CD4-positive, alpha-beta memory T cell (primary cell): ENCODE results near the gene ACTG1. TPM values are rescaled to one million over a fixed set of nuclear protein-coding genes. Genes with fewer than 3 reads are reported as not detected.

Experiments
- CTCF ChIA-PET: fragments of 350-600 bp; sonication (Branson Sonifier 250); formaldehyde crosslinking; loops from one replicate; lab custom pipeline; 2021; ENCODE audit warnings: inconsistent platforms; ENCODE audit not compliant: partially characterized antibody; lab: Charles Lee
- POLR2A ChIA-PET: fragments of 350-600 bp; sonication (Branson Sonifier 250); formaldehyde crosslinking; loops from one replicate; lab custom pipeline; 2021; ENCODE audit not compliant: partially characterized antibody; lab: Charles Lee
- DNase-seq, 5 donors: peaks; one replicate each; pipeline versions ENCODE4 v3.0.0 to v3.0.0-alpha.2; 2020 to 2022; ENCODE audit warnings: mixed read lengths in 1 of 5
- H3K27ac ChIP-seq: one replicate; pipeline ENCODE4 v1.7.0; 2013; ENCODE audit warnings: low read depth, low read length
- H3K27me3 ChIP-seq: 2 replicates; pipeline ENCODE4 v1.7.0; 2013; ENCODE audit warnings: mild to moderate bottlenecking, low read length, moderate library complexity; ENCODE audit not compliant: insufficient read depth
- H3K36me3 ChIP-seq: 2 replicates; pipeline ENCODE4 v1.7.0; 2013; ENCODE audit warnings: mild to moderate bottlenecking, low read length, moderate library complexity; ENCODE audit not compliant: insufficient read depth
- H3K4me1 ChIP-seq: 2 replicates; pipeline ENCODE4 v1.7.0; 2013; ENCODE audit warnings: mild to moderate bottlenecking, low read length, moderate library complexity; ENCODE audit not compliant: insufficient read depth
- H3K4me3 ChIP-seq, 2 donors: one replicate each; pipeline ENCODE4 v1.7.0; 2013; ENCODE audit warnings: low read length in 2 of 2, mild to moderate bottlenecking in 1 of 2
- H3K9me3 ChIP-seq, 2 donors: one replicate each; pipeline ENCODE4 v1.7.0; 2013; ENCODE audit warnings: low read length in 2 of 2, control low read depth in 1 of 2; ENCODE audit not compliant: control insufficient read depth in 1 of 2
- H3K27ac Mint-ChIP-seq, 7 donors: one replicate each; pipeline ENCODE4 v1.8.0; 2020 to 2021; ENCODE audit warnings: mixed read lengths in 7 of 7, mild to moderate bottlenecking in 6 of 7, inconsistent platforms in 3 of 7, moderate library complexity in 3 of 7
- H3K27me3 Mint-ChIP-seq, 2 donors: one replicate each; pipeline ENCODE4 v1.8.0; 2020 to 2021; ENCODE audit warnings: mixed read lengths in 2 of 2
- H3K36me3 Mint-ChIP-seq, 2 donors: one replicate each; pipeline ENCODE4 v1.8.0; 2020 to 2021; ENCODE audit warnings: mixed read lengths in 2 of 2, inconsistent platforms in 1 of 2, mild to moderate bottlenecking in 1 of 2
- H3K4me1 Mint-ChIP-seq, 4 donors: one replicate each; pipeline ENCODE4 v1.8.0; 2020 to 2021; ENCODE audit warnings: mixed read lengths in 4 of 4, mild to moderate bottlenecking in 1 of 4
- H3K4me3 Mint-ChIP-seq, 8 donors: one replicate each; pipeline ENCODE4 v1.8.0; 2020 to 2021; ENCODE audit warnings: mixed read lengths in 8 of 8, mild to moderate bottlenecking in 7 of 8, moderate library complexity in 6 of 8, inconsistent platforms in 3 of 8
- H3K9me3 Mint-ChIP-seq, 8 donors: one replicate each; pipeline ENCODE4 v1.8.0; 2020 to 2021; ENCODE audit warnings: mixed read lengths in 8 of 8, mild to moderate bottlenecking in 5 of 8, inconsistent platforms in 3 of 8, moderate library complexity in 1 of 8
- intact Hi-C: fragments of 100-400 bp; cut with micrococcal nuclease; formaldehyde crosslinking; loops from one replicate; pipeline ENCODE4 v1.15.1; 2023
- polyA plus RNA-seq, 2 donors: library from polyadenylated mRNA; unstranded; fragments of 300-500 nt; fragmentation: Illumina TruSeq; gene quantifications; one replicate each; pipeline ENCODE4 v1.2.3, GENCODE V29; 2021
- total RNA-seq, 2 experiments: library from RNA; stranded (reverse); gene quantifications; one replicate each; pipeline ENCODE4 v1.2.3, GENCODE V29; 2021

Gene ACTG1
- total RNA-seq = 1,000 to 10,000 TPM; 1,031 to 1,038 TPM
- polyA plus RNA-seq = 1,000 to 10,000 TPM; 1,338 to 1,651 TPM

- no peaks in the 10 kb centered on the region for H3K27me3 Mint-ChIP-seq
- H3K9me3 Mint-ChIP-seq = peaks cover 0 to 25% (median 0%) of the 10 kb centered on the region in 8 donors
- no peaks in the 10 kb centered on the region for H3K27me3 ChIP-seq
- peaks cover 36 to 40% of the 10 kb centered on the region in 2 donors for H3K36me3 Mint-ChIP-seq
- H3K4me1 Mint-ChIP-seq = peaks cover 20 to 68% (median 43%) of the 10 kb centered on the region in 4 donors
- H3K27ac ChIP-seq = peak within 1 kb of the TSS; percentile 78
- peak; percentile 90 to 93 (median 91) for DNase-seq
- intact Hi-C loops = loop anchor here (1.0 to 5.0 kb wide), 3 partner anchors 24 to 273 kb away; partner anchors contain the start of genes ARL16, HGS, NDUFAF8 and TEPSIN
- H3K4me1 ChIP-seq = peaks cover 42% of the 10 kb centered on the region
- ChIA-PET POLR2A (interaction anchor here (0.6 to 9.8 kb wide), 29 partner anchors 8 to 1058 kb away, joined by 3 to 138 read pairs (median 4); partner anchors contain the start of genes ARL16, CENPX, CEP131 and FAAP100), CTCF (interaction anchor here (0.8 to 1.3 kb wide), 3 partner anchors 28 to 40 kb away, joined by 3 to 5 read pairs (median 3); partner anchors contain the start of gene FAAP100)
- peak within 1 kb of the TSS; percentile 95 to 97 for H3K4me3 ChIP-seq
- peaks cover 31% of the 10 kb centered on the region for H3K36me3 ChIP-seq
- peak within 1 kb of the TSS; percentile 94 to 98 (median 95) for H3K27ac Mint-ChIP-seq
- H3K9me3 ChIP-seq = no peaks in the 10 kb centered on the region
- H3K4me3 Mint-ChIP-seq = peak within 1 kb of the TSS; percentile 92 to 100 (median 98)
Measured at GRCh38 chr17:81512562-81513371, at the start of gene ACTG1. TSS of gene ACTG1 (minus strand) at chr17:81512799. CDS start at chr17:81512354, 445 bp downstream.

DNA sequence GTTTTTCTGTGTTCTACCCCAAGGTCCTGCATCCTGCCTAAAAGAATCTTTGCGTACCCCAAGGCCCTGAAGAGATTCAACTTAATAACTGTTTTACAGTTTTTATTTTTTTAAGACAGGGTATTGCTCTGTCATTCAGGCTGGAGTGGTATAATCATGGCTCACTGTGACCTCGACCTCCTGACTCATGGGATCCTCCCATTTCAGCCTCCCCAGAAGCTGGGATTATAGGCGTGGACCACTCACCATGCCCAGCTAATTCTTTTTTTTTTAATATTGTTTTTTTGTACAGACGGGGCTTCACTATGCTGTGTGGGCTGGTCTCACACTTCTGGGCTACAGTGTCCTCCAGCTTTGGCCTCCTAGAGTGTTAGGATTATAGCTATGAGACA lies 48.9 kb upstream of the ACTG1 start:
- ChIA-PET POLR2A (interaction anchor here (0.6 to 2.4 kb wide), 2 partner anchors 9 to 23 kb away, joined by 5 to 8 read pairs; partner anchors contain the start of gene FAAP100), CTCF (interaction anchor here (1.5 kb wide), 1 partner anchor 40 kb away, joined by 6 read pairs; no protein-coding TSS in a partner anchor)
- intact Hi-C loops = no loop called here
- Histone ChIP-seq H3K4me1 (no peaks in the 10 kb centered on the region), H3K9me3 (no peaks in the 10 kb centered on the region), H3K36me3 (peaks cover 40% of the 10 kb centered on the region), H3K27me3 (no peaks in the 10 kb centered on the region), H3K4me3 (no peak overlapping the region), H3K27ac (no peak overlapping the region)
- Mint-ChIP-seq H3K36me3 (peaks cover 23 to 59% of the 10 kb centered on the region in 2 donors), H3K4me3 (no peak overlapping the region), H3K27ac (no peak overlapping the region), H3K9me3 (peaks cover 0 to 2% (median 0%) of the 10 kb centered on the region in 8 donors), H3K27me3 (no peaks in the 10 kb centered on the region), H3K4me1 (peaks cover 0 to 2% (median 0%) of the 10 kb centered on the region in 4 donors)
- DNase-seq = no peak

DNA sequence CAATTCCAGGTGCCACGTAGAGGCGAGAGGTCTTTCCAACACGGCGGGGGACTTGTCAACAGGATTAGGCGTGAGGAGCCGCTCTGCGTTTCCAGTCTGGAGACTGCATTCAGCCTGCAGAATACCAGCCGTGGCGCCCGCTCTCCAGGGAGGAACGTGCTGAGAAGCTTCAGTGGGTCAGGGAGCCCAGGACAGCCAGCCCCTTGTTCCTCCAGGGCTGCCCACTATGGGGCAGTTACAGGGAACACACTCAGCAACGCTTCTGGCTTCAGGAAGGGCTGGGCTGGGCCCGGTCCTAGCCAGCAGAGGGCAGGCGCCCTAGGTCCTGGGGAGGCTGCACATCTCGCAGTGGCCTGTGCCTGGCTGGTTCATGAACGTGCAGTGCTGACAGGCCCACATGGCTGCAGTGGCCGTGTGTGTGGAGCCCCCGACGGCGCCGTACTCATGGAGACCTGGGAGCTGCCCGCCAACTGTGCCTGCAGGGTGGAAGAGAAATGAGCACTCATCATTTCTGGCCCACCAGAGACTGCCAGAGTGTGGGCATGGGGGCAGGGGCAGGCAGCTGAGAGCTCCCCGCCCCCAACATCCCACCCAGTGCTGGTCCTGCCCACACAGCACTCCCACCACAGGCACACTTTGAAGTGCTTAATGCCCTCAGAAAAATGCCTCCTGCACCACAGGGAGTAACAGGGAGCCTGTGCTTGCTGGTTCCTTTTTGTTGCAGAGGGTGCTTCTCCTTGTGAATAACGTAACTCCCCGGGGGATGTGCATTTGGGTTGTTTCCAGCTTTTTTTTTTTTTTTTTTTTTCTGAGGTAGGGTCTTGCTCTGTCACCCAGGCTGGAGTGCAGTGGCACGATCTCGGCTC lies 46.6 kb upstream of the ACTG1 start:
- Mint-ChIP-seq H3K9me3 (peaks cover 0 to 2% (median 0%) of the 10 kb centered on the region in 8 donors), H3K4me1 (peaks cover 1 to 4% (median 2%) of the 10 kb centered on the region in 4 donors), H3K36me3 (peaks cover 12 to 38% of the 10 kb centered on the region in 2 donors), H3K4me3 (no peak overlapping the region), H3K27ac (no peak overlapping the region), H3K27me3 (no peaks in the 10 kb centered on the region)
- ChIA-PET CTCF (no interaction called here), POLR2A (no interaction called here)
- Histone ChIP-seq H3K4me1 (peaks cover 3% of the 10 kb centered on the region), H3K27ac (no peak overlapping the region), H3K27me3 (no peaks in the 10 kb centered on the region), H3K4me3 (no peak overlapping the region), H3K9me3 (no peaks in the 10 kb centered on the region), H3K36me3 (peaks cover 20% of the 10 kb centered on the region)
- intact Hi-C loops = no loop called here
- no peak for DNase-seq

GRCh38 chr17:81558115-81558468 lies 45.5 kb upstream of the ACTG1 start:
- H3K4me1 ChIP-seq = peaks cover 14% of the 10 kb centered on the region
- no peak overlapping the region for H3K4me3 Mint-ChIP-seq
- no peak overlapping the region for H3K27ac ChIP-seq
- POLR2A ChIA-PET = interaction anchor here (9.1 kb wide), 1 partner anchor 46 kb away, joined by 138 read pairs; the partner anchor contains the start of gene ACTG1
- H3K9me3 ChIP-seq = no peaks in the 10 kb centered on the region
- CTCF ChIA-PET = no interaction called here
- peaks cover 11 to 15% (median 12%) of the 10 kb centered on the region in 4 donors for H3K4me1 Mint-ChIP-seq
- peaks cover 13% of the 10 kb centered on the region for H3K36me3 ChIP-seq
- H3K9me3 Mint-ChIP-seq = peaks cover 0 to 2% (median 0%) of the 10 kb centered on the region in 8 donors
- peaks cover 12 to 36% of the 10 kb centered on the region in 2 donors for H3K36me3 Mint-ChIP-seq
- H3K27me3 ChIP-seq = no peaks in the 10 kb centered on the region
- intact Hi-C loops = no loop called here
- no peak overlapping the region for H3K4me3 ChIP-seq
- peak overlapping the region in 2 of 7 donors; percentile 35 to 37 for H3K27ac Mint-ChIP-seq
- no peaks in the 10 kb centered on the region for H3K27me3 Mint-ChIP-seq
- no peak for DNase-seq

DNA sequence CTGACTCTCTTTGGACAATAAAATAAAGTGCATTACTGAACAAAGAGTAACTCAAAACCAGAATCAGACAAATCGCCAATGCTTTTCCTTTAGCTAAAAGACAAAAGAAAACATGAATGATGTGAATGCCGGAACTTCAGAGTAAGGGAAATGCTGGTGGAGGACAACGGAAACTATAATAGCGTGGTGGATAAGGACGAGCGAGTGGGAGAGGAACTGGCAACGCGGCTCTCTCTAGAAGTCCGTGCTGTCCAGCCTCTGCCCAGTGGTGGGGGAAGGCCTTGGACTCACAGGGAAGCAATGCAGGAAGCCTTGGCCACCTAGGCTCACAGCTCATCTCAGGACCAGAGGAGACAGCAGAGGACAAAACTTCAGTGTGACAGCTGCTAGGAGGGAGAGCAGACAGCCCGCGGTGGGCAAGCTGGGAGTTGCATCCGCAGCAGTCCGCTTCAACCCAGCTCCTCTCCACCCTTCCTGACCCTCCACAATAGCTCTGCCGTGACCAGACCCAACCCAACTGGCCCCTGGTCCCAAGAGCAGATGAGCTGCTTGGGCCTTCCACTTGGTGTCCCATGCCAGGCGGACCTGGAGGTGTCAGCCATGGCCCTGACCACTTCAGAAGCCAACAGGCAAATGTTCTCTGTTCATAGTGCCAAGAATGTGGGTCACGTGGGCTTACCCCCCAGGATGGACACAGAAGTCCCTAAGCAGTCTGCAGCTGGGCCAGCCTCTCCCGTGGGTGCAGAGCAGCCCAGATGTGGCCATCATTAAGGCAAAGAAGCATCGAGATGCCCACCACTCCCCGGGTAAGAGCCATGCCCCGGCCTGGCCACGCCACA lies 44.9 kb upstream of the ACTG1 start:
- Histone ChIP-seq H3K4me1 (peaks cover 14% of the 10 kb centered on the region), H3K27me3 (no peaks in the 10 kb centered on the region), H3K4me3 (no peak overlapping the region), H3K27ac (no peak overlapping the region), H3K9me3 (no peaks in the 10 kb centered on the region), H3K36me3 (peaks cover 13% of the 10 kb centered on the region)
- Mint-ChIP-seq H3K27ac (peak overlapping the region in 2 of 7 donors; percentile 21 to 37), H3K27me3 (no peaks in the 10 kb centered on the region), H3K36me3 (peaks cover 12 to 38% of the 10 kb centered on the region in 2 donors), H3K4me1 (peaks cover 11 to 19% (median 13%) of the 10 kb centered on the region in 4 donors), H3K4me3 (peak overlapping the region in 1 of 8 donors; percentile 22), H3K9me3 (peaks cover 0 to 2% (median 0%) of the 10 kb centered on the region in 8 donors)
- intact Hi-C loops = no loop called here
- ChIA-PET CTCF (no interaction called here), POLR2A (interaction anchor here (9.1 kb wide), 1 partner anchor 46 kb away, joined by 138 read pairs; the partner anchor contains the start of gene ACTG1)
- DNase-seq = no peak

GRCh38 chr17:81556863-81557262 lies 44.3 kb upstream of the ACTG1 start:
- no peak for DNase-seq
- H3K27ac Mint-ChIP-seq = peak overlapping the region in 1 of 7 donors; percentile 21
- H3K9me3 Mint-ChIP-seq = peaks cover 0 to 2% (median 0%) of the 10 kb centered on the region in 8 donors
- H3K36me3 Mint-ChIP-seq = peaks cover 12 to 35% of the 10 kb centered on the region in 2 donors
- H3K9me3 ChIP-seq = no peaks in the 10 kb centered on the region
- peaks cover 14% of the 10 kb centered on the region for H3K4me1 ChIP-seq
- no peak overlapping the region for H3K27ac ChIP-seq
- intact Hi-C loops = no loop called here
- no peak overlapping the region for H3K4me3 Mint-ChIP-seq
- H3K27me3 Mint-ChIP-seq = no peaks in the 10 kb centered on the region
- no peak overlapping the region for H3K4me3 ChIP-seq
- ChIA-PET CTCF (no interaction called here), POLR2A (interaction anchor here (9.1 kb wide), 1 partner anchor 45 kb away, joined by 138 read pairs; the partner anchor contains the start of gene ACTG1)
- peaks cover 11 to 19% (median 13%) of the 10 kb centered on the region in 4 donors for H3K4me1 Mint-ChIP-seq
- H3K27me3 ChIP-seq = no peaks in the 10 kb centered on the region
- peaks cover 13% of the 10 kb centered on the region for H3K36me3 ChIP-seq
